RWPE2 (cell line): ENCODE data around the gene TAF1B.
A peak's percentile ranks its signal among the peaks of the same experiment; 100 is the strongest.

ENCODE experiments used
- ATAC-seq: fragments of 200-7000 bp; cut with Tn5 transposase; 3 replicates; pipeline ENCODE4 v1.9.1; 2021; ENCODE audit warnings: low read depth
- DNase-seq: peaks from one replicate; pipeline ENCODE4 v3.0.0-alpha.2; 2020; ENCODE audit warnings: low spot score
- H3K27ac ChIP-seq: fragments of 450-650 bp; 2 replicates; pipeline ENCODE4 v1.5.1; 2017; ENCODE audit warnings: mild to moderate bottlenecking; ENCODE audit not compliant: poor library complexity, severe bottlenecking
- H3K27me3 ChIP-seq: fragments of 250-450 bp; sonication (Bioruptor Pico); 2 replicates; pipeline ENCODE4 v1.5.1; 2021; ENCODE audit warnings: mild to moderate bottlenecking, moderate library complexity; ENCODE audit not compliant: insufficient read depth, poor library complexity, severe bottlenecking
- H3K36me3 ChIP-seq: fragments of 250-450 bp; sonication (Bioruptor Pico); 2 replicates; pipeline ENCODE4 v1.5.1; 2020; ENCODE audit warnings: low read depth, mild to moderate bottlenecking, moderate library complexity
- H3K4me1 ChIP-seq: fragments of 250-450 bp; sonication (Bioruptor Pico); 2 replicates; pipeline ENCODE4 v1.5.1; 2021; ENCODE audit warnings: mild to moderate bottlenecking, moderate library complexity; ENCODE audit not compliant: insufficient read depth, poor library complexity, severe bottlenecking
- H3K4me3 ChIP-seq: fragments of 250-450 bp; sonication (Bioruptor Pico); 2 replicates; pipeline ENCODE4 v1.5.1; 2021; ENCODE audit warnings: mild to moderate bottlenecking, moderate library complexity; ENCODE audit not compliant: severe bottlenecking
- H3K9me3 ChIP-seq: fragments of 250-450 bp; sonication (Bioruptor Pico); 2 replicates; pipeline ENCODE4 v1.5.1; 2021; ENCODE audit warnings: mild to moderate bottlenecking, moderate library complexity; ENCODE audit not compliant: severe bottlenecking
- TF ChIP-seq, protein P1 (sequence below): fragments of 450-650 bp; IDR thresholded peaks from one replicate; pipeline ENCODE4 v1.5.1; 2017; ENCODE audit warnings: mild to moderate bottlenecking, moderate library complexity; ENCODE audit not compliant: poor library complexity, severe bottlenecking

The TAF1B gene

GRCh38 chr2:9885036-9885684 is 41.9 kb downstream of the TAF1B start:
- Histone ChIP-seq H3K9me3 (peaks cover 10% of the 10 kb centered on the region), H3K4me3 (no peak overlapping the region), H3K36me3 (peaks cover 65% of the 10 kb centered on the region), H3K4me1 (peaks cover 15% of the 10 kb centered on the region), H3K27me3 (no peaks in the 10 kb centered on the region), H3K27ac (peak overlapping the region; percentile 53)
- DNase-seq (no peak), ATAC-seq (peak; percentile 73)
- TF ChIP-seq, protein P1, sequence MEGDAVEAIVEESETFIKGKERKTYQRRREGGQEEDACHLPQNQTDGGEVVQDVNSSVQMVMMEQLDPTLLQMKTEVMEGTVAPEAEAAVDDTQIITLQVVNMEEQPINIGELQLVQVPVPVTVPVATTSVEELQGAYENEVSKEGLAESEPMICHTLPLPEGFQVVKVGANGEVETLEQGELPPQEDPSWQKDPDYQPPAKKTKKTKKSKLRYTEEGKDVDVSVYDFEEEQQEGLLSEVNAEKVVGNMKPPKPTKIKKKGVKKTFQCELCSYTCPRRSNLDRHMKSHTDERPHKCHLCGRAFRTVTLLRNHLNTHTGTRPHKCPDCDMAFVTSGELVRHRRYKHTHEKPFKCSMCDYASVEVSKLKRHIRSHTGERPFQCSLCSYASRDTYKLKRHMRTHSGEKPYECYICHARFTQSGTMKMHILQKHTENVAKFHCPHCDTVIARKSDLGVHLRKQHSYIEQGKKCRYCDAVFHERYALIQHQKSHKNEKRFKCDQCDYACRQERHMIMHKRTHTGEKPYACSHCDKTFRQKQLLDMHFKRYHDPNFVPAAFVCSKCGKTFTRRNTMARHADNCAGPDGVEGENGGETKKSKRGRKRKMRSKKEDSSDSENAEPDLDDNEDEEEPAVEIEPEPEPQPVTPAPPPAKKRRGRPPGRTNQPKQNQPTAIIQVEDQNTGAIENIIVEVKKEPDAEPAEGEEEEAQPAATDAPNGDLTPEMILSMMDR = no peak

DNA sequence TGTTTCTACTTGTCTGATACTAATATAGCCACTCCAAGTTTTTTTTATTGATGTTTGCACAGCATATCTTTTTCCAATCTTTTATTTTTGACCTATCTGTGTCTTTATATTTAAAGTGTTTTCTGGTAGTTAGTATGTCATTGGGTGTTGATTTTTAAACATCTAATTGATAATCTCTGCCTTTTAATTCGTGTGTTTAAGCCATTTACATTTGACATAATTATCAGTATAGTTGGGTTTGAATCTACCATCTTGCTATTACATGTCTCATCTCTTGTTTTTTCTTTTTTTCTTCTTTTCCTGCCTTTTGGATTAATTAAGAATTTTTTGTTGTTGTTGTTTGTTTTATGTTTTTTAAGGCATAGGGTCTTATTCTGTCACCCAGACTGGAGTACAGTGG is 44.2 kb downstream of the TAF1B start:
- Histone ChIP-seq H3K27ac (no peak overlapping the region), H3K4me3 (no peak overlapping the region), H3K9me3 (peaks cover 10% of the 10 kb centered on the region), H3K36me3 (peaks cover 64% of the 10 kb centered on the region), H3K27me3 (no peaks in the 10 kb centered on the region), H3K4me1 (peaks cover 15% of the 10 kb centered on the region)
- ATAC-seq (no peak), DNase-seq (no peak)
- TF ChIP-seq, protein P1 = no peak

- no peak overlapping the region for H3K27ac ChIP-seq
- H3K4me1 ChIP-seq = peaks cover 18% of the 10 kb centered on the region
- TF ChIP-seq, protein P1 = no peak
- peaks cover 49% of the 10 kb centered on the region for H3K36me3 ChIP-seq
- no peaks in the 10 kb centered on the region for H3K27me3 ChIP-seq
- H3K9me3 ChIP-seq = peaks cover 10% of the 10 kb centered on the region
- H3K4me3 ChIP-seq = no peak overlapping the region
- DNase-seq (no peak), ATAC-seq (no peak)
Observed at GRCh38 chr2:9889812-9890261, 46.6 kb downstream of the TAF1B start.

- Histone ChIP-seq H3K27ac (no peak overlapping the region), H3K4me3 (no peak overlapping the region), H3K36me3 (peaks cover 33% of the 10 kb centered on the region), H3K4me1 (peaks cover 27% of the 10 kb centered on the region), H3K27me3 (no peaks in the 10 kb centered on the region), H3K9me3 (peaks cover 6% of the 10 kb centered on the region)
- DNase-seq (no peak), ATAC-seq (no peak)
- TF ChIP-seq, protein P1 = no peak
Observed at GRCh38 chr2:9892236-9892635, 49.0 kb downstream of the TAF1B start.
